Activated T-helper 1 cell treated with anti-CD3 and anti-CD28 coated beads, Interleukin-12 subunit alpha, Interleukin-12 subunit beta, Interleukin-2, Interleukin-4 antibody, amounts not matched to agents 30 ng/mL and 10 ng/mL and 1 ng/mL, durations not matched to agents 14 hours and 24 hours and 36 hours (primary cell): Measurements from ENCODE around the gene PCDHGA10. TPM values are rescaled to one million over a fixed set of nuclear protein-coding genes. Genes with fewer than 3 reads are reported as not detected.
"Not testable (repeated sequence)": the region's sequence is repeated elsewhere in the genome, so short reads cannot be mapped to it uniquely, and the experiment has no call there.

Experiments
- DNase-seq: peaks from one replicate; pipeline ENCODE4 v3.0.0; 2021; ENCODE audit warnings: low spot score
- H3K27ac Mint-ChIP-seq: one replicate; pipeline ENCODE4 v1.8.0; 2021; ENCODE audit warnings: mild to moderate bottlenecking, mixed read lengths
- H3K27me3 Mint-ChIP-seq: one replicate; pipeline ENCODE4 v1.8.0; 2022; ENCODE audit warnings: mild to moderate bottlenecking, moderate library complexity, mixed read lengths; ENCODE audit not compliant: insufficient read depth
- H3K36me3 Mint-ChIP-seq: one replicate; pipeline ENCODE4 v1.8.0; 2021; ENCODE audit warnings: low read depth, mixed read lengths
- H3K4me1 Mint-ChIP-seq: one replicate; pipeline ENCODE4 v1.8.0; 2021; ENCODE audit warnings: low read depth, mixed read lengths
- H3K4me3 Mint-ChIP-seq: one replicate; pipeline ENCODE4 v1.8.0; 2021; ENCODE audit warnings: mild to moderate bottlenecking, moderate library complexity, mixed read lengths
- H3K9me3 Mint-ChIP-seq: one replicate; pipeline ENCODE4 v1.8.0; 2021; ENCODE audit warnings: mixed read lengths
- intact Hi-C: fragments of 100-400 bp; cut with micrococcal nuclease; formaldehyde crosslinking; loops from one replicate; pipeline ENCODE4 v1.15.1; 2024
- total RNA-seq: library from RNA; stranded (reverse); gene quantifications from 2 replicates; pipeline ENCODE4 v1.2.3, GENCODE V29; 2022

The PCDHGA10 gene
- total RNA-seq, 1 donor from 2014 or later = 0.13 TPM

DNA sequence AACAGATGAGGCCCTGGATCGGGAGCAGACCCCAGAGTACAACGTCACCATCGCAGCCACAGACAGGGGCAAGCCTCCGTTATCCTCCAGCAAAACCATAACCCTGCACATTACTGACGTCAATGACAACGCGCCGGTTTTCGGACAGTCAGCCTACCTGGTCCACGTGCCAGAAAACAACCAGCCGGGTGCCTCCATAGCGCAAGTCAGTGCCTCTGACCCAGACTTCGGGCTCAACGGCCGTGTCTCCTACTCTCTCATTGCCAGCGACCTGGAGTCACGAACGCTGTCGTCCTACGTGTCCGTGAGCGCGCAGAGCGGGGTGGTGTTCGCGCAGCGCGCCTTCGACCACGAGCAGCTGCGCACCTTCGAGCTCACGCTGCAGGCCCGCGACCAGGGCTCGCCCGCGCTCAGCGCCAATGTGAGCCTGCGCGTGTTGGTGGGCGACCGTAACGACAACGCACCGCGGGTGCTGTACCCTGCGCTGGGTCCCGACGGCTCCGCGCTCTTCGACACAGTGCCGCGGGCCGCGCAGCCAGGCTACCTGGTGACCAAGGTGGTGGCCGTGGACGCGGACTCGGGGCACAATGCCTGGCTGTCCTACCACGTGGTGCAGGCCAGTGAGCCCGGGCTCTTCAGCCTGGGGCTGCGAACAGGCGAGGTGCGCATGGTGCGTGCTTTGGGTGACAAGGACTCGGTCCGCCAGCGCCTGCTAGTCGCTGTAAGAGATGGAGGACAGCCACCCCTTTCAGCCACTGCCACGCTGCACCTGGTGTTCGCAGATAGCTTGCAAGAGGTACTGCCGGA, 6.5 kb downstream of the PCDHGA10 start:
- DNase-seq = no peak
- peaks cover 53% of the 10 kb centered on the region for H3K27me3 Mint-ChIP-seq
- no peak overlapping the region for H3K27ac Mint-ChIP-seq
- H3K9me3 Mint-ChIP-seq = peaks cover 33% of the 10 kb centered on the region
- H3K4me1 Mint-ChIP-seq = peaks cover 14% of the 10 kb centered on the region
- intact Hi-C loops = loop anchor here (5.0 to 10.0 kb wide), 2 partner anchors 458 to 574 kb away; partner anchors contain the start of genes PCDH1, PCDHA8 and PCDHA9
- H3K4me3 Mint-ChIP-seq = no peak overlapping the region
- H3K36me3 Mint-ChIP-seq = peaks cover 9% of the 10 kb centered on the region

DNA sequence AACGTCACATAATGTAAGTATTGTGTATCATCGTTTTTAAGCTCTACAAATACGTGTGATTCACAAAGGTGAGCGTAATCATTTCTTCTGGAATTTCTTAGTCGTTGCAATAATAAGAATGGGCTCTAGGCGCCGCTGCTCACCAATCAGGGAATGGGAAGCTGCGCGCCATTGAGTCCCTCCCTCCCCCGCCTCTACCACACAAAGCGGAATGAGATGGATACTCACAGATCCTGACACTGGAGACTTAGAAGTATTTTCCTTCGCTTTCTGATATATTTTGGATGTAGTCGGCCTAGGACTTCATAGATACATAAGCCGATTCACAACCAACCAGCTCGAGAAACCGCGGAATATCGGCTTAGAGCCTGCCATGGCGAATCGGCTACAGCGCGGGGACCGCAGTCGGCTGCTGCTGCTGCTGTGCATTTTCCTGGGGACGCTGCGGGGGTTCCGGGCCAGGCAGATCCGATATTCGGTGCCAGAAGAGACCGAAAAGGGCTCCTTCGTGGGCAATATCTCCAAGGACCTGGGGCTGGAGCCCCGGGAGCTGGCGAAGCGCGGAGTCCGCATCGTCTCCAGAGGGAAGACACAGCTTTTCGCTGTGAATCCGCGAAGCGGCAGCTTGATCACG, 8.2 kb downstream of the PCDHGA10 start, which contains the start of gene PCDHGA11:
TSS of gene PCDHGA11 (plus strand) at position 197 of the 634 bp plus-strand sequence. CDS start at position 374, 177 bp downstream.
- intact Hi-C loops = loop anchor here (5.0 kb wide), 5 partner anchors 34 to 189 kb away; partner anchors contain the start of genes PCDHGA2, PCDHGA5, PCDHGB4 and PCDHGC3
- Mint-ChIP-seq H3K4me3 (peak within 1 kb of the TSS; percentile 86), H3K27ac (peak within 1 kb of the TSS; percentile 55), H3K9me3 (peaks cover 29% of the 10 kb centered on the region), H3K27me3 (peaks cover 49% of the 10 kb centered on the region), H3K36me3 (peaks cover 9% of the 10 kb centered on the region), H3K4me1 (peaks cover 14% of the 10 kb centered on the region)
- DNase-seq = peak; percentile 23

DNA sequence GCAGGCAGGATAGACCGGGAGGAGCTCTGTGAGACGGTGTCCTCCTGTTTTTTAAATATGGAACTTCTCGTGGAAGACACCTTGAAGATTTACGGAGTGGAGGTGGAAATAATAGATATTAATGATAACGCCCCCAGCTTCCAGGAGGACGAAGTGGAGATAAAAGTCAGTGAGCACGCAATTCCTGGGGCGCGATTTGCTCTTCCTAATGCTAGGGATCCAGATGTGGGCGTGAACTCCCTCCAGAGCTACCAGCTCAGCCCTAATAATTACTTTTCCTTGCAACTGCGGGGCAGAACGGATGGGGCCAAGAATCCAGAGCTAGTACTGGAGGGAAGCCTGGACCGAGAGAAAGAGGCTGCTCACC, 8.7 kb downstream of the PCDHGA10 start:
- Mint-ChIP-seq H3K4me1 (peaks cover 14% of the 10 kb centered on the region), H3K27ac (peak overlapping the region; percentile 55), H3K4me3 (peak overlapping the region; percentile 86), H3K9me3 (peaks cover 29% of the 10 kb centered on the region), H3K36me3 (peaks cover 9% of the 10 kb centered on the region), H3K27me3 (peaks cover 46% of the 10 kb centered on the region)
- no peak for DNase-seq
- intact Hi-C loops = loop anchor here (5.0 kb wide), 5 partner anchors 34 to 189 kb away; partner anchors contain the start of genes PCDHGA2, PCDHGA5, PCDHGB4 and PCDHGC3

DNA sequence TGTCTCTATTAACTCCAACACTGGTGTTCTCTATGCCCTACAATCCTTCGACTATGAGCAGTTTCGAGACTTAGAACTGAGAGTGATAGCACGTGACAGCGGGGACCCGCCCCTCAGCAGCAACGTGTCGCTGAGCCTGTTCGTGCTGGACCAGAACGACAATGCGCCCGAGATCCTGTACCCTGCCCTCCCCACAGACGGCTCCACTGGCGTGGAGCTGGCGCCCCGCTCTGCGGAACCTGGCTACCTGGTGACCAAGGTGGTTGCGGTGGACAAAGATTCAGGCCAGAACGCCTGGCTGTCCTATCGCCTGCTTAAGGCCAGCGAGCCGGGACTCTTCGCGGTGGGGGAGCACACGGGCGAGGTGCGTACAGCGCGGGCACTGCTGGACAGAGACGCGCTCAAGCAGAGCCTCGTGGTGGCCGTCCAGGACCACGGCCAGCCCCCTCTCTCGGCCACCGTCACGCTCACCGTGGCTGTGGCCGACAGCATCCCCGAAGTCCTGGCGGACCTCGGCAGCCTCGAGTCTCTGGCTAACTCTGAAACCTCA, 10.0 kb downstream of the PCDHGA10 start:
- peaks cover 29% of the 10 kb centered on the region for H3K9me3 Mint-ChIP-seq
- H3K27ac Mint-ChIP-seq = no peak overlapping the region
- H3K4me3 Mint-ChIP-seq = no peak overlapping the region
- peaks cover 9% of the 10 kb centered on the region for H3K36me3 Mint-ChIP-seq
- DNase-seq = no peak
- peaks cover 43% of the 10 kb centered on the region for H3K27me3 Mint-ChIP-seq
- peaks cover 9% of the 10 kb centered on the region for H3K4me1 Mint-ChIP-seq
- intact Hi-C loops = loop anchor here (5.0 kb wide), 5 partner anchors 36 to 191 kb away; partner anchors contain the start of genes PCDHGA2, PCDHGA5, PCDHGB4 and PCDHGC3

DNA sequence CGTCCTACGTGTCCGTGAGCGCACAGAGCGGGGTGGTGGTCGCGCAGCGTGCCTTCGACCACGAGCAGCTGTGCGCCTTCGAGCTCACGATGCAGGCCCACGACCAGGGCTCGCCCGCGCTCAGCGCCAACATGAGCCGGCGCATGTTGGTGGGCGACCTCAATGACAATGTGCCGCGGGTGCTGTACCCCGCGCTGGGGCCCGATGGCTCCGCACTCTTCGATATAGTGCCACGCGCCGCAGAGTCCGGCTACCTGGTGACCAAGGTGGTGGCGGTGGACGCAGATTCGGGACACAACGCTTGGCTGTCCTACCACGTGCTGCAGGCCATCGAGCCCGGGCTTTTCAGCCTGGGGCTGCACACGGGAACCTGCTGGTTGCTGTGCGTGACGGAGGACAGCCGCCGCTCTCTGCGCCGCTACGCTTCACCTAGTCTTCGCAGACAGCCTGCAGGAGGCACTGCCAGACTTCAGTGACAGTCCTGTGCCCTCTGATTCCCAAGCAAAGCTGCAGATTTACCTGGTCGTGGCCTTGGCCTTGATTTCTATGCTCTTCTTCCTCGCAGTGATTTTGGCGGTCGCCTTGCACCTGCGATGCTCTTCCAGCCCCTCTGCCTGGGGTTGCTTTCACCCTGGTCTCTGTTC, 15.1 kb downstream of the PCDHGA10 start:
- no peaks in the 10 kb centered on the region for H3K4me1 Mint-ChIP-seq
- peaks cover 28% of the 10 kb centered on the region for H3K9me3 Mint-ChIP-seq
- intact Hi-C loops = no loop called here
- DNase-seq = no peak
- no peaks in the 10 kb centered on the region for H3K36me3 Mint-ChIP-seq
- H3K27me3 Mint-ChIP-seq = peaks cover 24% of the 10 kb centered on the region
- H3K27ac Mint-ChIP-seq = no peak overlapping the region
- no peak overlapping the region for H3K4me3 Mint-ChIP-seq

DNA sequence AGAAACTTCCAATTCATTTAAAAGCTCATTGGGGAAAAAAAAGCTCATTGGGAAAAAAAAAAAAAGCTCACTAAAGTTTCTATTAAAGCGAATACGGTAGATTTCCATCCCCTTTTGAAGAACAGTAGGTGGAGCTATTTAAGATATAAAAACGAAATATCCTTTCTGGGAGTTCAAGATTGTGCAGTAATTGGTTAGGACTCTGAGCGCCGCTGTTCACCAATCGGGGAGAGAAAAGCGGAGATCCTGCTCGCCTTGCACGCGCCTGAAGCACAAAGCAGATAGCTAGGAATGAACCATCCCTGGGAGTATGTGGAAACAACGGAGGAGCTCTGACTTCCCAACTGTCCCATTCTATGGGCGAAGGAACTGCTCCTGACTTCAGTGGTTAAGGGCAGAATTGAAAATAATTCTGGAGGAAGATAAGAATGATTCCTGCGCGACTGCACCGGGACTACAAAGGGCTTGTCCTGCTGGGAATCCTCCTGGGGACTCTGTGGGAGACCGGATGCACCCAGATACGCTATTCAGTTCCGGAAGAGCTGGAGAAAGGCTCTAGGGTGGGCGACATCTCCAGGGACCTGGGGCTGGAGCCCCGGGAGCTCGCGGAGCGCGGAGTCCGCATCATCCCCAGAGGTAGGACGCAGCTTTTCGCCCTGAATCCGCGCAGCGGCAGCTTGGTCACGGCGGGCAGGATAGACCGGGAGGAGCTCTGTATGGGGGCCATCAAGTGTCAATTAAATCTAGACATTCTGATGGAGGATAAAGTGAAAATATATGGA, 17.7 kb downstream of the PCDHGA10 start, which contains the start of gene PCDHGA12:
TSS of gene PCDHGA12 (plus strand) at position 176 of the 782 bp plus-strand sequence. CDS start at position 429, 253 bp downstream.
- H3K27me3 Mint-ChIP-seq = peaks cover 17% of the 10 kb centered on the region
- H3K36me3 Mint-ChIP-seq = no peaks in the 10 kb centered on the region
- intact Hi-C loops = loop anchor here (1.0 kb wide), 1 partner anchor 83 kb away; no protein-coding TSS in a partner anchor
- H3K4me3 Mint-ChIP-seq = peak within 1 kb of the TSS; percentile 73
- no peak for DNase-seq
- peaks cover 32% of the 10 kb centered on the region for H3K9me3 Mint-ChIP-seq
- H3K4me1 Mint-ChIP-seq = no peaks in the 10 kb centered on the region
- peak within 1 kb of the TSS; percentile 67 for H3K27ac Mint-ChIP-seq

DNA sequence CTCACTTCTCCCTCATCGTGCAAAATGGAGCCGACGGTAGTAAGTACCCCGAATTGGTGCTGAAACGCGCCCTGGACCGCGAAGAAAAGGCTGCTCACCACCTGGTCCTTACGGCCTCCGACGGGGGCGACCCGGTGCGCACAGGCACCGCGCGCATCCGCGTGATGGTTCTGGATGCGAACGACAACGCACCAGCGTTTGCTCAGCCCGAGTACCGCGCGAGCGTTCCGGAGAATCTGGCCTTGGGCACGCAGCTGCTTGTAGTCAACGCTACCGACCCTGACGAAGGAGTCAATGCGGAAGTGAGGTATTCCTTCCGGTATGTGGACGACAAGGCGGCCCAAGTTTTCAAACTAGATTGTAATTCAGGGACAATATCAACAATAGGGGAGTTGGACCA, 18.5 kb downstream of the PCDHGA10 start:
- no peaks in the 10 kb centered on the region for H3K36me3 Mint-ChIP-seq
- no peak for DNase-seq
- no peaks in the 10 kb centered on the region for H3K4me1 Mint-ChIP-seq
- H3K9me3 Mint-ChIP-seq = peaks cover 32% of the 10 kb centered on the region
- intact Hi-C loops = no loop called here
- H3K4me3 Mint-ChIP-seq = peak overlapping the region; percentile 73
- H3K27ac Mint-ChIP-seq = no peak overlapping the region
- peaks cover 16% of the 10 kb centered on the region for H3K27me3 Mint-ChIP-seq

DNA sequence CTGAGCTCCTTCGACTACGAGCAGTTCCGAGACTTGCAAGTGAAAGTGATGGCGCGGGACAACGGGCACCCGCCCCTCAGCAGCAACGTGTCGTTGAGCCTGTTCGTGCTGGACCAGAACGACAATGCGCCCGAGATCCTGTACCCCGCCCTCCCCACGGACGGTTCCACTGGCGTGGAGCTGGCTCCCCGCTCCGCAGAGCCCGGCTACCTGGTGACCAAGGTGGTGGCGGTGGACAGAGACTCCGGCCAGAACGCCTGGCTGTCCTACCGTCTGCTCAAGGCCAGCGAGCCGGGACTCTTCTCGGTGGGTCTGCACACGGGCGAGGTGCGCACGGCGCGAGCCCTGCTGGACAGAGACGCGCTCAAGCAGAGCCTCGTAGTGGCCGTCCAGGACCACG, 19.5 kb downstream of the PCDHGA10 start:
- Mint-ChIP-seq H3K9me3 (peaks cover 32% of the 10 kb centered on the region), H3K27me3 (peaks cover 16% of the 10 kb centered on the region)
- intact Hi-C loops, H3K4me3 Mint-ChIP-seq, H3K4me1 Mint-ChIP-seq, DNase-seq, H3K36me3 Mint-ChIP-seq, H3K27ac Mint-ChIP-seq: not testable (repeated sequence)

DNA sequence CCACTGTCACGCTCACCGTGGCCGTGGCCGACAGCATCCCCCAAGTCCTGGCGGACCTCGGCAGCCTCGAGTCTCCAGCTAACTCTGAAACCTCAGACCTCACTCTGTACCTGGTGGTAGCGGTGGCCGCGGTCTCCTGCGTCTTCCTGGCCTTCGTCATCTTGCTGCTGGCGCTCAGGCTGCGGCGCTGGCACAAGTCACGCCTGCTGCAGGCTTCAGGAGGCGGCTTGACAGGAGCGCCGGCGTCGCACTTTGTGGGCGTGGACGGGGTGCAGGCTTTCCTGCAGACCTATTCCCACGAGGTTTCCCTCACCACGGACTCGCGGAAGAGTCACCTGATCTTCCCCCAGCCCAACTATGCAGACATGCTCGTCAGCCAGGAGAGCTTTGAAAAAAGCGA, 19.9 kb downstream of the PCDHGA10 start:
- H3K4me1 Mint-ChIP-seq, intact Hi-C loops, H3K27ac Mint-ChIP-seq, H3K4me3 Mint-ChIP-seq, H3K36me3 Mint-ChIP-seq, DNase-seq: not testable (repeated sequence)
- peaks cover 32% of the 10 kb centered on the region for H3K9me3 Mint-ChIP-seq
- H3K27me3 Mint-ChIP-seq = peaks cover 16% of the 10 kb centered on the region

DNA sequence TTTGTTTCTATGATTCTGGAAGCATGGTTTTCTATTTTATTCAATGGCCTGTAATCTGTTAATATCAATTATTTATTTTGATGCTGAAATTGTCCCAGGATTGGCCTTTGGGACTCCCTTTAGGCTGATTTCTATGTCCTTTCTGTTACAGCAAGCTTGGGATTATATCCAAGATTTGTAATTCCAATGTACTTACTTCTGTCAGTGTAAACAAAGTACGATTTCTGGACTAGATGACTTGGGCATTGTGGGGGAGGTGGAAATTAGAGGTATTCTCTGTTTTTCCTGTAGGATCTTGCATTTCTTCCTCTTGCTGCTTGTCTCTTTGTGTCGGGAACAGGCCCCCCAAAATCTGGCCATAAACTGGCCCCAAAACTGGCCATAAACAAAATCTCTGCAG, 21.2 kb downstream of the PCDHGA10 start:
- H3K4me3 Mint-ChIP-seq = no peak overlapping the region
- no peak for DNase-seq
- intact Hi-C loops = loop anchor here (2.0 kb wide), 1 partner anchor 33 kb away; no protein-coding TSS in a partner anchor
- H3K36me3 Mint-ChIP-seq = no peaks in the 10 kb centered on the region
- H3K27ac Mint-ChIP-seq = no peak overlapping the region
- peaks cover 26% of the 10 kb centered on the region for H3K9me3 Mint-ChIP-seq
- H3K27me3 Mint-ChIP-seq = peaks cover 12% of the 10 kb centered on the region
- H3K4me1 Mint-ChIP-seq = no peaks in the 10 kb centered on the region

DNA sequence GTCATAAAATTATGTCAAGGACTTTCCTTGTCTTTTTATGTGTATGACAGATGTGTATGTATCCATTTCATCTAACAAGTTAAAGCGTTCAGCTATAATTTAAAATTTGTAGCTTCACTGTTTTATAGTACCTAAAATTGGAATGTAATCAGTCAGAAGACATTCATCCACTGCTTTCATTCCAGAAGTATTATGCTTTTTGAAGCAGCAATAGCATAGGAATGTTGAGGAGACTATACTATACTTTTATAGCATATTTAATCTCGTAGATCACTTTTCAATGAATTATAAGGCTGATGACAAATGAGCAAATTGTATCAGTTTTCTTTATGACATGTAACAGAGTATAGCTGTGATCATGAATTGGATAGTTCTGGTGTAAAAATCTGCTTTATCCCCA, 24.4 kb downstream of the PCDHGA10 start:
- Mint-ChIP-seq H3K4me3 (no peak overlapping the region), H3K36me3 (no peaks in the 10 kb centered on the region), H3K27me3 (peaks cover 4% of the 10 kb centered on the region), H3K4me1 (no peaks in the 10 kb centered on the region), H3K27ac (no peak overlapping the region), H3K9me3 (peaks cover 10% of the 10 kb centered on the region)
- no peak for DNase-seq
- intact Hi-C loops = no loop called here
